ENCODE data around the gene BNIP5.

The BNIP5 gene

GRCh38 chr6:36334832-36335459, 1.7 kb downstream of the BNIP5 start:
- DNase-seq (ENCODE audit: low spot score), result no peak
- no peak for TF ChIP-seq CTCF (IDR thresholded peaks at IDR 0.05; ENCODE audit: extremely low read depth, missing control alignments)

GRCh38 chr6:36333931-36334725, 2.6 kb downstream of the BNIP5 start:
- TF ChIP-seq CTCF (IDR thresholded peaks at IDR 0.05; ENCODE audit: extremely low read depth, missing control alignments), result no peak
- DNase-seq (ENCODE audit: low spot score), result no peak

GRCh38 chr6:36333171-36333895, 3.4 kb downstream of the BNIP5 start:
- TF ChIP-seq CTCF (IDR thresholded peaks at IDR 0.05; ENCODE audit: extremely low read depth, missing control alignments), result no peak
- no peak for DNase-seq (ENCODE audit: low spot score)

GRCh38 chr6:36331381-36331780, 5.3 kb downstream of the BNIP5 start:
- TF ChIP-seq CTCF (IDR thresholded peaks at IDR 0.05; ENCODE audit: extremely low read depth, missing control alignments), result no peak
- no peak for DNase-seq (ENCODE audit: low spot score)

- no peak for DNase-seq (ENCODE audit: low spot score)
- no peak for TF ChIP-seq CTCF (IDR thresholded peaks at IDR 0.05; ENCODE audit: extremely low read depth, missing control alignments)
These were observed 6.3 kb downstream of the BNIP5 start for GRCh38 chr6:36330366-36330765.

GRCh38 chr6:36329798-36330291, 6.8 kb downstream of the BNIP5 start:
- no peak for TF ChIP-seq CTCF (IDR thresholded peaks at IDR 0.05; ENCODE audit: extremely low read depth, missing control alignments)
- DNase-seq (ENCODE audit: low spot score), result no peak

- no peak for DNase-seq (ENCODE audit: low spot score)
- TF ChIP-seq CTCF (IDR thresholded peaks at IDR 0.05; ENCODE audit: extremely low read depth, missing control alignments), result no peak
These were observed 8.1 kb downstream of the BNIP5 start for GRCh38 chr6:36328600-36328999.
